ENCODE results near the gene MYMK.
"Not testable (repeated sequence)": the region's sequence is repeated elsewhere in the genome, so short reads cannot be mapped to it uniquely, and the experiment has no call there.

The MYMK gene, protein sequence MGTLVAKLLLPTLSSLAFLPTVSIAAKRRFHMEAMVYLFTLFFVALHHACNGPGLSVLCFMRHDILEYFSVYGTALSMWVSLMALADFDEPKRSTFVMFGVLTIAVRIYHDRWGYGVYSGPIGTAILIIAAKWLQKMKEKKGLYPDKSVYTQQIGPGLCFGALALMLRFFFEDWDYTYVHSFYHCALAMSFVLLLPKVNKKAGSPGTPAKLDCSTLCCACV

GRCh38 chr9:133524679-133525228 lies at the start of gene MYMK:
TSS of gene MYMK (minus strand) at chr9:133524959. CDS start at chr9:133524844, 115 bp downstream.
- no peak for FAIRE-seq

- no peak for FAIRE-seq
These were observed 49.2 kb upstream of the MYMK start for GRCh38 chr9:133573791-133574515.

DNA sequence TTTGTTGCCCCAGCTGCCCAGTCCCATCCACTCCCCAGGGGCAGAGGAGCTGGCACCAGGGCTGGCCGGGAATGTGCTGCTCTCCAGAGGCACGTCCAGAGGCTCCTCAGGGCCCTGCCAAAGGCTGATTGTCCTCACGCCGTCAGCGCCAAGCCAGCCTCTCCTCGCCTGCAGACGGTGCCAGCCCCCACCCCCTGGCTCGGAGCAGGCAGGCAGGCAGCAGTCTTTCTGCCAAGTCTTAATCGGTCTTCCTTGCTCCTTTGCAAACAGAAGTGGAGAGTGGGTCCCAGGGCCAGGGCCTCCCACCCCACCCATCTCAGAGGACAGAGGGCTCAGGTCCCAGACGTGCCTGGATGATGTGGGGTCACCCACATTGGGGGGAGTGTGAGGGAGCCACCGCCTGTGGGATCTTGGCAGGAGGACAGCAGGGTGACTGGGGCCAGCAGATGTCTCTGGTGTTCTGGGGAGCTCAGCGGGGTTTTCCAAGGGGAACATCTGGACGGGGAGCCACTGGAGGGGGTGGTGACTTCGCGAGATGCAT lies 48.1 kb upstream of the MYMK start:
- no peak for FAIRE-seq

GRCh38 chr9:133571896-133572595 lies 47.3 kb upstream of the MYMK start:
- FAIRE-seq = no peak

DNA sequence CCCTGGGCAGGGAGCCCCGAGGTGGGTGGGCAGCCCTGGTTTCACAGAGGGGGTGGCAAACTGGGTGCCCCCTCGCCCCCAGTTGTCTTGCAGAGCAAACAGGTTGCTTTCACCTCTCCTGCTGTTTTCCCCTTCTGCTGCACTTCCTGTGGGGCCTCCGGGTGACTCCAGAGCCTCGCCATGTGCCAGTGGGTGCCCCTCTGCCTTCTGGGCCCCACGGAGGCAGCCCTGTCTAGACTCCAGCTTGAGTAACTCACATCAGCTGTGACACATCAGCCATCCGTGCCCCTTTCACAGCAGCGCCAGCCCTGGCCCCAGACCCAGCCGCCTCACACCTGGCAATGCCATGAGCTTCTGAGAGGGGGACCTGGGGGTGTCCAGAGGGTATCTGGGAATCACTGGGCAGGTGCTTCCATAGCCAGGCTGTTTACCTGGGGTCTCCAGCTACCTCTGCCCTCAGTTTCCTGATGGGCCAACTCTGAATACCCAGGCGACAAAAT lies 46.7 kb upstream of the MYMK start:
- no peak for FAIRE-seq

DNA sequence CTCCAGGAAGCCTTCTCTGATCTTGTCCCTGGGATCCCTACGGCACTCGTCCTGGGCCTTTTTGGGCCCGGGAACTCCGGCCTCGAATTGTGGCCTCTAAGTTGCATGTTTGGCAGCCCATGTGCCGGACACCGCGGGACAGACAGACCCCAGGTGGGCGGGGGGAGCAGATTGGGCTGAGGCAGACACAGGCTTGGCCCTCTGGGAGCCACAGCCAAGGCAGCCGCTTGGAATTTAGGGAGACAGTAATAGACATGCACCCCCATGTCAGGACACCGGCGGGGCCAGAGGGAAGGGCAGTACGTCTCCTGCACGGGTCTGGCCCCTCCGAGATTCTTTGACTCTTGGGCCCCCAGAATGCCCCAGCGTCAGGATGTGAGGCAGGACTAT lies 45.9 kb upstream of the MYMK start:
- no peak for FAIRE-seq

DNA sequence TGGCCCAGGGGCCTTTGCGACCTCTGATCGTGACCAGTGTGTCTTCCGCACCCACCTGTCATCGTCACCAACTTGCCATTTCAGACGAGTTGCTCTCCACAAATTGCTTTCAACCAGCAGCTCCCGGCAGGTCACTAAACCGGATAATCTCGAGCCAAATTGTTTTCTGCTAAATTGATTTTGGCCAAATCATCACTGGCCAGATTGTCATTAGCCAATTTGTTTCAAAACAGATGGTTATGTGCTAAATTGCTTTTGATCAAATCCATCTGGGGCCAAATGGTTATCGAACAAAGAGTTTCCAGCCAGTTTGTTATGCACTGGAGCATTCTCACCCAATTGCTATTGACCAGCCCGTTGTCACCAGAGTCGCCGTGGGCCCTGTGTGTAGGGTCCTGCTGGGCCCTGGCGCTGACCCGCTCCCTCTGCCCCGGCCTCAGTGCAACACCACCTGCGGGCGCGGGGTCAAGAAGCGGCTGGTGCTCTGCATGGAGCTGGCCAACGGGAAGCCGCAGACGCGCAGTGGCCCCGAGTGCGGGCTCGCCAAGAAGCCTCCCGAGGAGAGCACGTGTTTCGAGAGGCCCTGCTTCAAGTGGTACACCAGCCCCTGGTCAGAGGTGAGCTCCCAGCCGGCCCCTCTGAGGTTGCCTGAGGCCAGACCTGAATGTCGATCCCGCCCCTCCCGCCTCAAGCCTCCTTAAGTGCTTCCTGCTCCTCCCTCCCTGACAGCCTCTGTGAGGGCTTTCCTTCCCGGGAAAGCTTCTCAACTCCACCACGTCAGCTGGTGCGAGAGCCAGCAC lies 45.3 kb upstream of the MYMK start:
- FAIRE-seq = no peak

- no peak for FAIRE-seq
These were observed 44.5 kb upstream of the MYMK start for GRCh38 chr9:133569121-133569785.

DNA sequence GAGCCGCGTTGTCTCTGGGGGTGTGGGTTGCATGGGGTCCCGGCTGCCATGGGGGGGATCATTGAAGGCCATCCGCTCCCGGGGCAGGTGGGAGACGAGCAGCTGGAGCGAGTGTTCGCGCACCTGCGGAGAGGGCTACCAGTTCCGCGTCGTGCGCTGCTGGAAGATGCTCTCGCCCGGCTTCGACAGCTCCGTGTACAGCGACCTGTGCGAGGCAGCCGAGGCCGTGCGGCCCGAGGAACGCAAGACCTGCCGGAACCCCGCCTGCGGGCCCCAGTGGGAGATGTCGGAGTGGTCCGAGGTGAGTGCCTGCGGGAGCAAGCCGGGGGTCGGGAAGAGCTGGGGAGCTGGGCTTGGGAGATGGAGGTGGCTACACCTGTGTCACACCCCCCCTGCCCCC lies 43.4 kb upstream of the MYMK start:
- FAIRE-seq = no peak

DNA sequence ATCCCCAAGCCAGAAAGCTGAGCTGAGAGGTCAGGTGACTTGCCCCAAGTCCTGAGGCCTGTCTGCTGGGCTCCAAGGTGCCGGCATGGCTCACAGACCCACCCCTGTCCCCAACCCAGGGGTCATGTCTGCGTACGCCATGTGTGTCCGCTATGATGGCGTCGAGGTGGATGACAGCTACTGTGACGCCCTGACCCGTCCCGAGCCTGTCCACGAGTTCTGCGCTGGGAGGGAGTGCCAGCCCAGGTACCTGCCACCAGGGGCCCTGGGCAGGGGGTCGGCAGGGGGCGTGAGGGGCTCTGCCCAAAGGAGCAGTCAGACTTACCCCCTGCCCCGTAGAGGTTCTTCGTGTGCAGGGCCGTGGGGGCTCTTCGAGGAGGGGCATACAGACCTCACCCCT lies 42.1 kb upstream of the MYMK start:
- FAIRE-seq = no peak

GRCh38 chr9:133566382-133566781 lies 41.6 kb upstream of the MYMK start:
- FAIRE-seq = no peak

GRCh38 chr9:133564451-133565116 lies 39.8 kb upstream of the MYMK start:
- no peak for FAIRE-seq

DNA sequence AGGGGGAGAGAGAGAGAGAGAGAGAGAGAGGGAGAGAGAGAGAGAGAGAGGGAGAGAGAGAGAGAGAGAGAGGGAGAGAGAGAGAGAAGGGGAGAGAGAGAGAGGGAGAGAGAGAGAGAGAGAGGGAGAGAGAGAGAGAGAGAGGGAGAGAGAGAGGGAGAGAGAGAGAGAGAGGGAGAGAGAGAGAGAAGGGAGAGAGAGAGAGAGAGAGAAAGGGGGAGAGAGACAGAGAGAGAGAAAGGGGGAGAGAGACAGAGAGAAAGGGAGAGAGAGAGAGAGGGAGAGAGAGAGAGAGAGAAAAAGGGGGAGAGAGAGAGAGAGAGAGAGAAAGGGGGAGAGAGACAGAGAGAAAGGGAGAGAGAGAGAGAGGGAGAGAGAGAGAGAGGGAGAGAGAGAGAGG lies 39.1 kb upstream of the MYMK start:
- FAIRE-seq = not testable (repeated sequence)

- FAIRE-seq = no peak
These were observed 38.6 kb upstream of the MYMK start for GRCh38 chr9:133563291-133563796.

DNA sequence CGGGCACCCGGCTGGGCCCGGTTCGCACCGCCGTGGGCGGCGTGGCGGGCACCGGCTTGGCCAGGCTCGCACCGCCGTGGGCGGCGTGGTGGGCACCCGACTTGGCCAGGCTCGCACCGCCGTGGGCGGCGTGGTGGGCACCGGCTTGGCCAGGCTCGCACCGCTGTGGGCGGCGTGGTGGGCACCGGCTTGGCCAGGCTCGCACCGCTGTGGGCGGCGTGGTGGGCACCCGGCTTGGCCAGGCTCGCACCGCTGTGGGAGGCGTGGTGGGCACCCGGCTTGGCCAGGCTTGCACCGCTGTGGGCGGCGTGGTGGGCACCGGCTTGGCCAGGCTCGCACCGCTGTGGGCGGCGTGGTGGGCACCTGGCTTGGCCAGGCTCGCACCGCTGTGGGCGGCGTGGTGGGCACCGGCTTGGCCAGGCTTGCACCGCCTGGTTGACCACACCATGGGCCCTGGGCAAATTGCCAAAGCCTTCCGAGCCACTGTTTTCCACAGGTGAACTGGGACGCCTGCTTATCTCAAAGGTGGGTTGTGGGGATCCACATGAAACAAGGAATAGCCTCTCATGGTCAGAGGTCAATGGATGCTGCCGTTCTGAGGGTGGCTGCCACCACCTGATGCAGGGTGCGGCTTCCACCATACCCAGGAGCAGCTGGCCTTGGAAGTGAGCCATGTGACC lies 38.0 kb upstream of the MYMK start:
- FAIRE-seq = no peak

GRCh38 chr9:133561976-133562554 lies 37.3 kb upstream of the MYMK start:
- FAIRE-seq = no peak

DNA sequence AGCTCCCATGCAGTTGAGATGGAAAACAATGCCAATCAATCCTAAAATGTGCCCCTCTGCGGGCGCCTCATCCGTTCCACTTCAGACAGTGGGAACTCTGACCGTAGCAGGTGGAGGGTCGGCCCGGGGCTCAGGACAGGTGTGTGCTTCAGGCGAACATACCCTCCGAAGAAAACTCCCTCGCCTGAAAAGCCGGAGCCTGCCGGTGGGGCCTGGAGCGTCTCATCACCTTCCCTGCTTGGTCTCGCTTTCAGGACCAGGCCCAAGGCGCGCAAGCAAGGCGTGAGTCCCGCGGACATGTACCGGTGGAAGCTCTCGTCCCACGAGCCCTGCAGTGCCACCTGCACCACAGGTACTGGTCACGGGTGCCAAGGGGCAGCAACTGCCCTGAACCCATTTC lies 36.2 kb upstream of the MYMK start:
- FAIRE-seq = no peak

GRCh38 chr9:133560311-133560710 lies 35.6 kb upstream of the MYMK start:
- FAIRE-seq = no peak

DNA sequence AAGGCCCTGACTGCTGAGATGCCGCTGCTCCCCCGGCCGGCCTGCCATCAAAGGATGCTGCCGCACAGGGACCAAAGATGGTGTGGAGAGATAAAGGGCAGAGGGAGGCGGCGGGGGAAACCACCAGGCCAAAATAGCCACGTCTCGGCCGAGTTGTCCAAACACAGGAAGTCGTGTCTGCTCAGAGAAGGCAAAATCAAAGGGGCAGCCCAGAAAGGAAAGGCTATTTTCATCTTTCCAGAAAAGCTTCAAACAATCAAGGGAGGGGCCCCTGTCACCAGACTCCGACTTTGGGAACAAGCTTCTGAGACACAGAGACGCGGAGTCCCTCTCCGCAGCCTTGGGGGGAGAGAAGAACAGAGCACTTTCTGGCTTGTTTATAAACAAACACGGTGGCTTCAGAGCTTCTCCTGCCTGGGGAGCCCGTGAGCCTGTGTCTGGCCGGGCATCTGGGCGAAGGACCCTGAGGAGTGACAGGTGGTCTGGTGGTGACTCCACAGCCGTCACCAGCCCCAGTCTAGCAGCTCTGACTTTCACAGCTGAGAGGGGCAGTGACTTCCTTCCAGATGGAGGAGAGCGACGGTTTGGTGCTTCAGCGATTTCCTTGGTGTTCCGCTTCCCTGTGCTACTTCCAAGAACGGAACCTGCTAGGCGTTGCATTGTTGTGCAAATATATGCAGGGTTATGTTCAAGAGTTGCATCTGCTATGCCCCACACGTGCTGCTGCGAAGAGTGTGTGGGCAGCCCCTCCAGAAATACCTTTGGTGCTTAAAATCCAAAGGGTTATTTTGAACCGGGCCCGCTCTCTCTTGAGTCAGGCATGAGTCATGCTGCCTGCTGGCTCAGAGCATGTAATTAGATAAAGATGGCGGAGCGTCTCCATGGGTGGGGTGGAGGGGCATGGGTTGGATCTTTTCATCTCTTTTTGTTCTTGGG lies 33.7 kb upstream of the MYMK start:
- FAIRE-seq = no peak
